Hematopoietic multipotent progenitor cell treated with erythropoietin and hydrocortisone succinate and interleukin-3 and kit ligand, for 4 days (in vitro differentiated cells): ENCODE measurements around the gene GATAD2A.
"Not testable (repeated sequence)": the region's sequence is repeated elsewhere in the genome, so short reads cannot be mapped to it uniquely, and the experiment has no call there.

ENCODE experiments used
- DNase-seq: peaks from one replicate; pipeline ENCODE4 v3.0.0-alpha.2; 2015

GATAD2A gene

DNA sequence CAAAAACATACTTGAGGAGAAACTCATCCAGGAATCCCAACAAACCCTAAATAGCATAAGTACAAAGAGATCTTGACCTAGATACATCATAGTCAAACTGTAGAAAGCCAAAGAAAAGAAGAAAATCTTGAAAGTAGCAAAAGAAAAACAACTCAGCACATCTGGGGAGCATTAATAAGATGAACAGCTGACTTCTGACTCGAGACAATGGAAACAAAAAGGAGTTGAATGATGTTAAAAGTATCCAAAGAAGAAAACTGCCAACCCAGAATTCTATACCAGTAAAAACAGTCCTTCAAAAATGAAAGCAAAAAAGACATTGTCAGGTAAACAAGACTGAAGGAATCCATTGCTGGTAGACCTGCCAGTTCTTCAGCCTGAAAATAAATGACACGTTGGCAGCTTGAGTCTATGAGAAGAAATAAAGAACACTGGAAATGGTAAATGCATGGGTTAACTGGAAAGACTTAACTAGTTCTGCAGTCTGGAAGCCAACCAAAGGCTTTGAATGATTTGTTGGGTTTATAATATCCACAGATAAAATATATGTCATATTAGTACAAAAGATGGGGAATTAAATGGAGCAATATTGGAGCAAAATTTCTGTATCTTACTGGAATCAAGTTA is 63.1 kb downstream of the GATAD2A start:
- DNase-seq = peak; percentile 57

DNA sequence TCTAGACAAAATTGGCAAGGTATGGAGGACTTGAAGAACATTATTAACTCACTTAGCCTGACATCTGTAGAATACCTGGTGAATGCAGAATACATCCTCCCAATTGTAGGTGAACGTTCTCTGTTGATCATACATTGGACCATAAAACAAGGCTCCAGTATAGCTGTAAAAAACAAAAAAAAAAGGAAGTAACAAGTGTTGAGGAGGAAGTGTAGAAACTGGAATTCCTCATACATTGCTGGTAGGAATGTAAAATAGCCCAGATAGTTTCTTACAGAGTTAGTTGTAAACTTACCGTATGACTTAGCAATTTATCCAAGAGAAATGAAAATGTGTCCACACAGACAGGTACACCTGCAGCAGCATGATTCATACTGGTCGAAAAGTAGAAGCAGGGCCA is 65.1 kb downstream of the GATAD2A start:
- no peak for DNase-seq

DNA sequence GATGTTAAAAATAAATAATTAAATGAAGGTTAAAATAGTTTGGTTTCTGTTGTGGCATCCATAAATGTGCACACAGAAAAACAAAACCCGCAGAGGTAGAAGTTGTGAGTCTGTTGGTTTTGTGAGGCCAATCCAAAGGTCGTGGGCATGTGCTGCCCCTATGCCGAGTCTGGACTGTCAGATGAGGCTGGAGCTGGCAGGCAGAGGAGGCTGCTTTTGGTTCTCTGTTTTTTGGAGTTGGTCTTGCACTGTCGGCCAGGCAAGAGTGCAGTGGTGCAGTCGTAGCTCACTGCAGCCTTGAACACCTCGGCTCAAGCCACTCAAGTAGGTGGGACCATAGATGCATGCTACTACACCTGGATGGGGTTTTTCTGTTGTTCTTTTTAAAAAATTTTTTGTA is 66.2 kb downstream of the GATAD2A start:
- DNase-seq = no peak

DNA sequence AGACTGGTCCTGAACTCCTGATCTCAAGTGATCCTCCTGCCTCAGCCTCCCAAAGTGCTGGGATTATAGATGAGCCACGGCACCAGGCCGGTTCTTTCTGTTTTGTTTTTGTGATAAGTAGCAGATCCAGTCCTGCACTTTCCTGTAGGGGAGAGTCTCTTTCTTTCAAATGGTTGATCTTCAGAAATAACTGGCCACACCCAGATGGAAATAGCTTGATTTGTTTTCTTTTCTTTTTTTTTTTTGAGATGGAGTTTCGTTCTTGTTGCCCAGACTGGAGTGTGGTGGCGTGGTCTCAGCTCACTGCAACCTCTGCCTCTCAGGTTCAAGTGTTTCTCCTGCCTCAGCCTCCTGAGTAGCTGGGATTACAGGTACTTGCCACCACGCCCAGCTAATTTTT is 66.6 kb downstream of the GATAD2A start:
- not testable (repeated sequence) for DNase-seq

DNA sequence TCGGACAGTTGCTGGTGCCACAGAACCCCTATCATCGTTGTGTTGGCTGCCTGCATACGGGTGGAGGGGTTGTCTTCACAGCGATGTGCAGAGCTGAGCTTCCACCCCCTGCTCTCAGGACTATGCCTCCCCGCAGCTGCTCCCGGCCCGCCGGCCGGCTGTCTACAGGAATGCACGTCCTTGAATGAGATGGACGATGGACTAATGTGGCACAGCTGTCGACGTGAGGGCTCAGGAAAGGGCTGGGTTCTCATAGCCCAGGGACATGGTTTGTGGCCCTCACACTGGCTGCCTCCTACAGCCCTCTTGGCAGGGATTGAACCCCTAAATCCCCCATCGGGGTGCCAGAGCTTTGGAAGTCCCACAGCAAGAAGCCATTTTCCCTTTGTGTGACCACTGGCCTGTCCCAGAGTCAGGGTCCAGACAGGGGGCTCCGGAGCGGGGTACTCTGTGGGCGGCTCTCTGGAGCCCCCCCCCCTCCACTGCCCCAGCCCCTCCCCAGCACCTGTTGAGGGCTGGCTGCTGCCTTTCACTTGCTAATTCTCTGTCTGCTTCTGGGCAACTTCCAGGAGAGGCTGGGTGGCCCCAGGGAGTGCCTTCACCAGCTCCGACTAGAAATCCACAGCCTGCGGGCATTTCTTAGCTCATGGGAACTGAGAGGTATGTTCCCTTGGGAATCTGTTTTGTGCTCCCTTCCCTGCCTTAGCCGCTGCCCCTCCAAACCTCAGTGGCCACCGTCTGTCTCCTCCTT is 69.7 kb downstream of the GATAD2A start:
- no peak for DNase-seq

DNA sequence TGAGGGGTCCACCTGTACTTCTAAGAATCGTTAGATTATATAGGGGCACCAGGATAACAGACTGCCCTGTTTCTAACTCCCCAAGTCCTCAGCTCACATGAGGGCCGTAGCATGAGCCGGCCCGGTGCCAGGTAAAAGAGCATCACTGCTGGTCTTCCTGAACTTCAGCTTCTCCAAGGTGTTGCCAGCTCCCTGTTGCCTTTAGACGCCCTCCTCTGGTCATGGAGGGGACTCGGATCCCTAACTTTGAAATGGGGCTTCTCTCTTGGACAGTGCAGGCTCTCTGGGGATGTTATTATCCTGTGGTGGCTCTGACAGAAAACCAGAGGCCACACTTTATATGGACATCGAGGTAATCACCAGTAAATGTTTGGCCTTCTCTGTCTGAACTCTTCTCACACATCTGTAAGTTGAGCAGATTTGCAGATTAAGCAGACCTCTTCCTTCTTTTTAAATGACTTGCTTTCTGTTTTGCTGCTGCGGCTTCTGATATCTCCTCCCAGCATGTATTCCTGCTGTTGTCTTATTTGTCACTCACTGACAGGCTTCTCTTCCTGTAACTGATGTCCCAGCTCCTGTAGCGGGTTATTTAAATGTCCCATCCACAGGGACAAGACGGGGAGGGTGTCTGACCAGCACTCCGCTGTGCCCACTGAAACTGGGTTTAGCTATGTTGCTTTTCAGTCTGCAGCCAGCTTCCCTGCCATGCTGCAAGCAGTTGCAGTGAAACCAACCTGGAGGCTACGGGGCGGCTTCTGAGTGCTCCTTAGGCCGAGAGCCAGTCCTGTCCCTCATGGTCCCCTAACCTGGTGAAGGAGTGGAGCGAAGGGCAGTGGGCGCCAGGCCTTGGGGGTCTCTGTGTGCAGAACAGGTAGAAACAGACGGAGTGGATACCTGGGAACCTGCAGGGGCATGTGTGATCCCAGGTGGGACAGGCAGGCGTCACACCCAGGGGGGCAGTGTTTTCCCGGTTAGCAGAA is 70.7 kb downstream of the GATAD2A start:
- peak; percentile 84 for DNase-seq

DNA sequence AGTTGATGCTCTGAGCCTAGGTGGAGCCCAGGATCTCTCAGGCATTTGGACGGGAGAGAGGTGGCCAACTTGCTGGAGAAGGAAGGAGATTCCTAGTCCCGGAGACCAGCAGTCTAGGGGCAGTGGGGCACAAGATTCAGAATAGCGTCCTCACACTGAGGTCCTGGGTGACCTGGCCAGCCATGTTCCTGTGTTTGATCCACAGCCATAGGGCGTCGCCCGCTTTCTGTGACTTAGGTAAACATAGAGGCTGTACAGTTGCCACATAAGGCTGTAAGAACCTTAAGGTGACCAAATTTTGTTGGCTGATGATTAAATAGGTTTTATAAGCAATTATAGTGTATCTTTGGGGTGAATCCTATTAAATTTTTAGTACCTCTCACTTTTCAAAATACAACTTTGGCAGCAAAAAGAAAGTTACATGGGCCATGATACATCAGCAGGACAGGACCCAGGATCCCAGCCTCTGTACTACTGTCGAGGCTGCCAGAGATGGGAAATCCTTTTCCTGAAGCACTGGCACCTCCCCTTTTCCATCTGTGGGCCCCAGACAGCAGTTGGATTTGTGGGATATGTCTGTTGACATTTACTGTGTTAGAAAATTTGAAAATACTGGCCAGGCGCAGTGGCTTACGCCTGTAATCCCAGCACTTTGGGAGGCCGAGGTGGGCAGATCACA is 72.4 kb downstream of the GATAD2A start:
- no peak for DNase-seq

DNA sequence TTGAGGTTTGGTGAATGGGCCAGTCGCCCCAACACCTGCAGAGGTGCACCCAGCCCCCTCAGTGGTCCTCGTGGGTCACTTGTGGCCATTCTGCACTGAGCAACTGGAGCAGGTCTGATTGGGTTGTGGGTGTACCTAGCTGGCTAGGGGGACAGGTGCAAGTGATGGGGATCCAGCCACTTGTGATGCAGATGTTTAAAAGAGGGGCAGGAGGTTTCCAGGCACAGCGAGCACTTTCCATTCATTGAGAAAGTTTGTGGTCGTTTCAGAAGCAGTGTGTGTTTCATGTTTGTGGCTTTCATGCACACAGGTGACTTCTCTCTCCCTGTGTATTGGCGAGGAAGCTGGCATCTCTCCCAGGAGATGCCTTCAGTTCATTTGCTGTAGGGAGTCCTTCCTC is 75.2 kb downstream of the GATAD2A start:
- DNase-seq = no peak

DNA sequence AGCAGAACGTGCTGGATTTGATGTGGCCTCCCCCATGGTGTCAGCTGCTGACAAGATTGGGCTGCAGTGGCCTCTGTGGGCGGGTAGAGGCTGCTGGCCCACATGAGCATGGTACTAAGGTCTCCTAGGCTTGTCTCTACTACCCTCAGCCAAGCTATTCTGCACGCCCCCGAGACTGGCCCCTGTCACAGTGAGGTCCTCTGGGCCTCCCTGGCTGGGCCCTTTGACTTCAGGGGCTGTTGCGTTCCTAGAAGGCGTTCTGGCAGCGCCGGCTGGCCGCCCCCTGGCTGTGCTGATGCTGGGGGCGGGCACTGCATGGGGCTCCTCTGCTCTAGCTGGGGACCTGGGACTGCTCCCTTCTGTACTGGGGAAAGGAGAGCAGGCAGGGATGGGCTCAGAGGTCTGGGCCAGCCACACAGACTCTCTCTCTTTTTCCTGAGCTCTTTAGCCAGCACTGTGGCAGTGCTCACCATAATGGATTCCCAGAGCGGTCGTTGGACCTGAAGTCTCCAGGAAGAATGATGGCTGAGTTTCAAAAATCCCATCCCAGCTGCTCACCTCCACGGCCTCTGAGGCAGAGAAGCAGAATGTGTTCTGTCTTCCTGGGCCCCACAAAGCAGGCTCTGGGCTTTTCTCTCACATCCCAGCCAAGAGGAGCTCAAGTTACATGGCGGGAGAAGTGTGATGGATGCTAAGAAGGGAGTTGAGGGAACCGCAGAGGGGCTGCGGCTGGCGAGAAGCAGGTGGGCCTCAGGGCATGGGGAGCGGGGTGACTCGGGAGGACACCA is 77.5 kb downstream of the GATAD2A start:
- DNase-seq = no peak

DNA sequence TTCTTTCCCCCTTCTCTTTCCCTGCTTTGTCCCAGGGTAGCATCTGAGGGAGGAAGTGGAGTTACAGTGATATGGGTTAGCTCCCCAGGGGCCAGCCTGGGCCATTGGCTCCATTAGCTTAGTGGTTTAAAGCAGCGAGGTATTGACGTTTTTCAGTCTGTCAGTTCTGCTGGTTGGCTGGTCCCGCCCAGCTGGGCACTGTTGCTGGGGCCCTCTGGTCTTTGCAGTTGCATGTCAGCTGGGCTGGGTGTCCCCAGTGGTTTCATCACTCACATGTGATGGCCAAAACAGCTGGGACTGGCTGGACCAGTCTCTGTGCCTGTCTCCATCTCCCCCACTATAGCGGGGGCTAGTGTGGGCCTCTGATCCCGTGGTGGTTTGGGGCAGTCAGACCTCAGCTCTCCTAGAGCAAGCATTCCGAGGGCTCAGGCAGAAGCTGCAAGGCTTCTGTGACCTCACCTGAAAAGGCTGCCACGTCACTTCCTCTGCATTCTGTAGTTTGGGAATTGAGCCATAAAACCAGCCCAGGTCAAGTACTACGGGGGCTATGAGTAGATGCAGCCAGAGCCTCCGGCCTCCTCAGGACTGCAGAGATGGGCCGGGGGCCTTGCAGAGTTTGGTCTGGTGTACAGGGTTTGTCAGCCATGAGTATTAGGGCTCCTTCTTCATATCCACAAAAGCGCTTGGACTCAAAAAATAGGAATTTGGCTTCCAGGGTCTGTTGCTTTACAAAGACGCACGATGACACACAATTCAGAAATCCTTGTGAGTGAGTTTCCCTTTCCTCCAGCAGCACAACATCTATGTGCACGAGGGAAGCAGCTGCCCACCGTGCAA is 79.9 kb downstream of the GATAD2A start:
- DNase-seq = no peak

DNA sequence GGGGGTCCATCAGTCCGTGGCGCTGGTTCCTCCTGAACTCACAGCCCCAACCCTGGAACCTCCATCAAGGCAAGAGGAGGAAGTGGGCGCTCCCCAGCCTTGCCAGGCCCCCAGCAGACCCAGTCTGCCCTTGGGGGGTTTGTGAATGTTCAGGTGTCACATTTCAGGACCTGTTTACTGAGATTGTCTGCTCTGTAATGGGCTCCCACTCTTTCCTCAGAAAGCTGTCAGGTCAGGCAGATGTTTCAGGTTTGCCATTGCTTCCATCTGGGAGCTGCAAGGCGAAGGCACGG is 80.5 kb downstream of the GATAD2A start:
- no peak for DNase-seq

DNA sequence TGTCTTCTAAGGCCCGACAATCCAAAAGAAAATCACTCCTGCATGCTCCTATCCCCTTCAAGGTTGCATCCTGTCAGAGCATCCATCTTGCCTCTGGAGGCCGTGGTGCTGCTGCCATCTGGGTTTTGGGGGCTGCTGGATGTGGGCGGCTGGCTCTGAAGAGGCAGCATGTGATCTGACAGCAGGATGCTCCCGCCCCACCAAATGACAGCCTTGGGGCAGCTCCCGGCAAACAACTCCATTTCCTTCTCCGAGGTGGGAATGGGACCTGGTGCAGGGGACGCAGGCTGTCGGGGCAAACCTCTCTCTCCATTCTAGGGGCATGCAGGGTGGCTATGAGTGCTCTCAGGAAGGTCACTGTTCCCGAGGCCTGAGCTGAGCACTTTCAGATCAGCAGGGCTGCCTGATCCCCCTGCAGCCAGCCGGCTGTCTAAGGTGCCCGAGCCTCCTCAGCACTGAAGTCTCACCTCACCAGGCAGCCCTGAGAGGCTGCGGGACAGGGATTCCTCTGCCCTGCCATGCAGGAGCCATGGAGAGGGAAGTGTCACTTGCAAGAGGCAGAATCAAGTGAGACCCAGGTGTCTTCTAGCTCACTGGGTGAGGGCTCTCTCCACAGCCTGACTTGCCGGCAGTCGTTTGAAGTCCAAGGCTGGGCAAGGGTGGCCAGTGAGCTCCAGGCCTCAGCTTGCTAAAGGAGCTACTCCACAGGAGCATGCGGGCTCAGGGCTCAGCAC is 81.0 kb downstream of the GATAD2A start:
- DNase-seq = no peak

DNA sequence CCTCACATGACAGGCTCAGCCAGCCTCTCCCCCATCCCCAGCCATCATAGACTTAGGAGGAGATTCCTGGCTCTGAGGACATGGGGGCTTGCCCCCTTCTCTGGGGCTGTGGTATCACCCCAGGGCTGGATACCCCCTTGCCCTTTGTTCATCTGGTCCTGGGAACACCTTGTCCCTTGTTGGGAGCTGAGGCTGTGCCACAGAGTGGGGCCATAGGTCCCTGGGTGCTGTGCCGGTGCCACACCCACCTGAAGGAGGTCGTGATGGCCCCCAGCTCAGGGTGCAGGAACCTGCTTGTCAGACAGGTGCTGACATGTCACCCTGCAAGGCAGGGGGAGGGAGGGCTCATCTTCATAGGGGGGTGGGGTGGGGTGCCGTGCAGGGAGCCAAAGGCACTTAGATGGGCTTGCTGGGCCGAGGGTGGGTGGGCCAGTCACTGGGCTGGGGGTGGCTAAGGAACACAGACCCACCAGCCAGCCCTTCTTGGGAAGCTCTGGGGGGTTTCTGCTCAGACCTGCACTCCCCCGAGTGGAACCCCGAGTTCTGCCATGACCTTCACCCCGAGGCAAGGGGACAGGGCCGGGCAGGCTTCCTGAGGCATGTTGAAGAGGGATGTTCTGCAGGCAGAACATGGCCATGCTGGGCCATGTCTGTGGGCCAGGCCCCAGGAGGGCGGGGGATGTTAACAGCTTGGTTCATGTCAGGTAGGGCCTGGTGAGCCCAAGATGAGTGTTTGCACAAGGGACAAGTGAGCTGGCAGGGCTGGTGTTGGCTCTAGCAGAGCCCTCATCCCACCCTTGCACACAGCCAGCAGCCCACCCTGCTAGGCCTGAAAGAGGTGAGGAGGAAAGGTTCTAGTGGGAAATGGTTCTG is 81.8 kb downstream of the GATAD2A start:
- no peak for DNase-seq

DNA sequence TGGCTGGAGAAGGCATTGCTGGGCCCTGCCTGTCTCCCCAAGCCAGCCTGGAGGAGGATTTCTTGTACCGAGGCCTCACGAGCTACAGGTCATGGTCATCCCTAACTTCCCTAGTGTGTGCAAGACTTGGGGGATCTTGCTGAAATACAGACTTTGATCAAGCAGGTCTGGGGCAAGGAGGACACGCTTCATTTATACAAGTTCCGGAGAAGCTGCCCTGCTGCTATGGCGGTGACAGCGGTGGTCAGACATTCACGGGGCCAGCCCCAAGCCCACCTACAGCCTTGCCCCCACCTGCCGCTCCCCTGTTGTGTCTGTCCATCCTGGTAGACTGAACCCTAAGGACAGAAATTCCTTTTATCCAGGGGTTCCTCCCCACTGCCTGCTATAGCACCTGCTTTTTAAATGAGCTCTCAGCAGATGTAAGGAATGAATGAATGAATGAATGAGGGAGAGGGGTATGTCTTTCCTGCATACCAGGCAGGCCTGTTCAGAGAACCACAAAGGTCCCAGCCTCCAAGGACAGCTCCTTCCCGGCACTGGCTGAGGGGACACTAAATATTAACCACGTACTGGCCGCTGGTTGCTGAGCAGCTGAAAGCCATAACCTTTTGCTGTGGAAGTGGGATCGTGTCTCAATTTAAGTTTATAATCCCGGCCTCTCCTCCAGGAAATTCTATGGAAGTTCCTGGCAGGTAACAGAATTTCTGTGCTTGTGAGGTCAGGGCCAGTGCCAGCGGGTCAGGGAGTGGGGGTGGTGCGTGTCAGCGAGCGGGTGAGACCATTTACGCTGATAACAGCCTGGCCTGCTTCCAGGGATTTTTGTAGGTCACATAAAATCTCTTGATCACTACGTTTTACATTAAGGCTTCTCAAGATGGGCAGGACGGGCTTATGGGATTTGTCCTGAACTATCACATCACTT is 82.7 kb downstream of the GATAD2A start:
- DNase-seq = peak; percentile 74

DNA sequence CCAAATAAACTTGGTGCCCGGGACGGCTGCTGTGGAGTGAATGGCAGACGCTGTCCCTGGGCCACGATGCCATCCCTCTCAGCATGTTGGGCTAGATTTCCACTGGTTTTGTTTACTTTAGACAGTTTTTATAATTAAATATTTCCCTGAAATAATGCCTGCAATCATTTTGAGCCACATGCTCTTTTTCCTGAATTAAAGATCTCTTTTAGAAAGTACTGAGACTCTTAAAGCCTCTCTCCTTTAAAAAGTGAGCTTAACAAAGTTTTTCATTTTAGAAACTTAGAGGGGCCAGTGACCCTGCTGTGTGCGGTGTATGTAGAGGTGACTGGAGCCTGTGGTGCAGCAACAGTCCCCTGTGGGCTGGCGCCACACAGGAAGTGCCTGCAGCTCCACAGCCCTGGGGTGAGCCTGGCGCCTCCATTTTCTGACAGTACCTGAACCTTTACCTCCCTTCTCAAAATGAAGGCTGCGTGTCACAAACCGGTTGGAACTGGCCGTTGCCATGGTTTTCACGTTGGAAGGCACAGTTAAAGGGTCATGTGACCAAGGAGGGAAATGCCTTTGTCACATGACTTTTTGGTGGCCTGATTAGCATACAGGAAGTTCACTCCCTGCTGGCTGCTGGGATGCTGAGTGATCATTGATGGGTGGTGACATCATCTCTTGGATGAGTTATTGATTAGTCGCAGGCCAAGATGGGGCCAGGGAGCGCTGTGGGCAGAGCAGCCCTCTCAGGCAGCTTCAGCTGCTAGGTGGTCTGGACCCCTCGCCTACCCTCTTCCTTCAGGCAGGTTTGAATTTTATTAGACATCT is 83.6 kb downstream of the GATAD2A start:
- DNase-seq = peak; percentile 96

DNA sequence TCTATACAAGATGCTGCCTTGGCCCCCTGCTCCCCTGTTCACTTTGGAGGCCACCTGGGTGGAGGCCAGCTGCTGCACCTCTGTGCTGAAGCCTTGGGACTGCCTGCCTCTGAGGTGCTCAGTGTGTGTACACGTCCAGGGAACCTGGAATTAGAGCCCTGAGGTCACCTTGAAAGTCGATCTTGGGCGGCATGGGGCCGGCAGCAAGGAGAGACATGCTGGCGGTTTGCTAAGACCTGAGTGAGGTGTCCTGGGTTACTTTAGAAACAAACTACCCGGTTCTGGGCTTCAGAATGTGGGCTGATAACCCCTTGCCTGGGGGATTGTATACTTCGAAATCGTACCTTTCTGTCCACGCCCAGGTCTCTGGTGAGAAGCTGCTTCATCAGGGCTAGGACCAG is 84.3 kb downstream of the GATAD2A start:
- DNase-seq = no peak

DNA sequence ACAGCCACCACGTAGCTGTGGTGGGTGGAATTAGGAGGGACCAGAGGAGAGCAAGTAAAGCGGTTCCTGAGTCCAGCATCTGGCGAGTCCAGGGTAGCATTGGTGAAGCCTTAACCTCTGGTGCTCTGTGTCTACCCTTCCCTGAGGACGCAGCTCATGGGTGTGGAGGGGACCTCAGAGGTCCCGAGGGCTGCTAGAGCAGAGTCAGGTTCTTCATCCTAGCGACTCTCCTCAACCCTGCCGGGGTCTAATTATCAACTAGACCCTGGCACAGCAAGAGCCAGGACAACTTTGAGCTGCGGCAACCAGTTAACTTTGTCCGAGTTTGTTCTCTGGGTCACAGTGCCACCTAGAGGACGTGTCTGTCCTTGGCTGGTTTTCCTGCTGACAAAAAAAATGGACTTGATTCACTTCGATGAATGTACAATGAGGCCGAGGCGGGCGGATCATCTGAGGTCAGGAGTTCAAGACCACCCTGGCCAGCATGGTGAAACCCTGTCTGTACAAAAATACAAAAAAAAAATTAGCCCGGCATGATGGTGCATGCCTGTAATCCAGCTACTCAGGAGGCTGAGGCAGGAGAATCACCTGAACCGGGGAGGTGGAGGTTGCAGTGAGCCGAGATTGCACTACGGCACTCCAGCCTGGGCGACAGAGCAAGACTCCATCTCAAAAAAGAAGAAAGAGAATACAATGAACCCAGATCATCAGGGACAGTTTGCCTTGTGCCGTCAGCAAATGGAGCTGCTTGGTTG is 84.9 kb downstream of the GATAD2A start:
- peak; percentile 92 for DNase-seq
